Measurements from ENCODE around the gene UGT1A7.

- TF ChIP-seq CTCF (IDR thresholded peaks at IDR 0.05) (no peak), POLR2A (IDR thresholded peaks at IDR 0.05) (no peak)
These were observed 96.3 kb downstream of the UGT1A7 start, which contains the start of gene MROH2A for GRCh38 chr2:233778030-233778429.

Measured in testis (tissue), 2 donors.